Endothelial cell of umbilical vein (primary cell): ENCODE data around the gene ZNF487. TPM values are rescaled to one million over a fixed set of nuclear protein-coding genes. Genes with fewer than 3 reads are reported as not detected.

Experiments
- BruUV-seq: library from RNA; stranded (reverse); fragments of 400-500 nt; replicated peaks from 2 replicates; lab custom pipeline; 2021; lab: Mats Ljungman, UMichigan
- CTCF ChIA-PET: fragments of 300-600, 350-600 bp; sonication (Branson Sonifier 250); formaldehyde crosslinking; loops from one replicate; lab custom pipeline; 2021; ENCODE audit warnings: antibody characterized with exemption, inconsistent platforms; lab: Charles Lee
- POLR2A ChIA-PET: fragments of 300-600, 350-600 bp; sonication (Branson Sonifier 250); formaldehyde crosslinking; loops from one replicate; lab custom pipeline; 2021; ENCODE audit warnings: antibody characterized with exemption, inconsistent platforms; lab: Charles Lee
- DNase-seq: peaks from one replicate; pipeline ENCODE4 v3.0.0-alpha.2; 2011; ENCODE audit warnings: low read depth, low spot score
- FAIRE-seq: peaks from 2 replicates; lab custom pipeline; 2011; peaks lifted over from hg19 to GRCh38; lab: Jason Lieb, UNC
- H2AFZ ChIP-seq: 2 replicates; pipeline ENCODE4 v1.6.0; 2012; ENCODE audit warnings: low read depth, low read length, control low read depth, inconsistent platforms
- H3K27ac ChIP-seq: 2 replicates; pipeline ENCODE4 v1.5.1; 2011; ENCODE audit warnings: low read depth, mild to moderate bottlenecking, control low read depth, low read length, moderate library complexity; ENCODE audit not compliant: insufficient read depth
- H3K27me3 ChIP-seq, 2 experiments: 2 replicates each; pipeline versions ENCODE4 v1.6.0 to v1.6.1; 2011; ENCODE audit warnings: low read length in 2 of 2, mixed read lengths in 1 of 2; ENCODE audit not compliant: control insufficient read depth in 2 of 2, insufficient read depth in 2 of 2
- H3K36me3 ChIP-seq, 2 experiments: 2 replicates in 1 of 2; 3 replicates in 1 of 2; pipeline ENCODE4 v1.5.1; 2011; ENCODE audit warnings: low read length in 2 of 2, mild to moderate bottlenecking in 1 of 2, moderate library complexity in 1 of 2; ENCODE audit not compliant: control insufficient read depth in 2 of 2, insufficient read depth in 2 of 2; ENCODE audit errors: extremely low read depth in 1 of 2
- H3K4me1 ChIP-seq: 3 replicates; pipeline ENCODE4 v1.5.1; 2011; ENCODE audit warnings: mild to moderate bottlenecking, low read length; ENCODE audit not compliant: control insufficient read depth, insufficient read depth; ENCODE audit errors: extremely low read depth
- H3K4me2 ChIP-seq: 2 replicates; pipeline ENCODE4 v1.6.1; 2011; ENCODE audit warnings: low read length, control low read depth, mixed read lengths; ENCODE audit not compliant: insufficient read depth
- H3K4me3 ChIP-seq, 3 experiments: fragments of 200-600 bp in 1 of 3; sonication (generic), shearing (Covaris generic) in 1 of 3; replicated peaks in 1 of 3; 2 replicates each; pipeline ENCODE4 v1.5.1; 2011 to 2016; ENCODE audit warnings: control low read depth in 3 of 3, low read length in 3 of 3, mild to moderate bottlenecking in 2 of 3, inconsistent platforms in 1 of 3, low read depth in 1 of 3, moderate library complexity in 1 of 3; ENCODE audit not compliant: insufficient read depth in 1 of 3
- H3K79me2 ChIP-seq: 2 replicates; pipeline ENCODE4 v1.6.0; 2012; ENCODE audit warnings: low read length, inconsistent platforms; ENCODE audit not compliant: control insufficient read depth, insufficient read depth
- H3K9ac ChIP-seq: replicated peaks from 2 replicates; pipeline ENCODE3; 2011; ENCODE audit warnings: low read length, control low read depth; ENCODE audit not compliant: insufficient read depth; ENCODE audit errors: extremely low read depth
- H3K9me1 ChIP-seq: replicated peaks from 3 replicates; pipeline ENCODE4 v1.6.0; 2011; ENCODE audit warnings: mild to moderate bottlenecking, low read length; ENCODE audit not compliant: control insufficient read depth, insufficient read depth; ENCODE audit errors: extremely low read depth
- H3K9me3 ChIP-seq: replicated peaks from 2 replicates; pipeline ENCODE4 v1.5.1; 2012; ENCODE audit warnings: low read length, inconsistent platforms; ENCODE audit not compliant: control insufficient read depth, insufficient read depth
- H4K20me1 ChIP-seq: replicated peaks from 2 replicates; pipeline ENCODE3; 2011; ENCODE audit warnings: mild to moderate bottlenecking, low read length; ENCODE audit not compliant: control insufficient read depth, insufficient read depth; ENCODE audit errors: extremely low read depth
- EZH2 ChIP-seq: IDR thresholded peaks from 2 replicates; pipeline ENCODE4 v1.6.1; 2012; ENCODE audit warnings: borderline replicate concordance, low read depth, mild to moderate bottlenecking, moderate library complexity, low read length, inconsistent platforms; ENCODE audit not compliant: severe bottlenecking
- FOS ChIP-seq: IDR thresholded peaks from 2 replicates; pipeline ENCODE4 v1.6.1; 2011; ENCODE audit warnings: mild to moderate bottlenecking, low read length, moderate library complexity, borderline replicate concordance; ENCODE audit not compliant: insufficient read depth
- JUN ChIP-seq: IDR thresholded peaks from 2 replicates; pipeline ENCODE4 v1.6.1; 2011; ENCODE audit warnings: borderline replicate concordance, low read depth; ENCODE audit not compliant: insufficient read length, insufficient read depth
- MYC ChIP-seq: IDR thresholded peaks from one replicate; pipeline ENCODE4 v1.6.1; 2011; ENCODE audit warnings: mild to moderate bottlenecking, low read depth, low read length
- POLR2A ChIP-seq: IDR thresholded peaks from 2 replicates; pipeline ENCODE4 v1.6.1; 2012; ENCODE audit warnings: low read depth, mild to moderate bottlenecking, control low read depth, low read length
- POLR2AphosphoS5 ChIP-seq: IDR thresholded peaks from 2 replicates; pipeline ENCODE4 v1.6.1; 2012; ENCODE audit warnings: low read depth, mild to moderate bottlenecking, control low read depth, low read length, moderate library complexity; ENCODE audit not compliant: insufficient read depth
- dilution Hi-C: fragments of 300-500 bp; cut with MboI; formaldehyde crosslinking; loops from one replicate; pipeline ENCODE4 v1.15.0; 2019; ENCODE audit warnings: low sequenced_read_pairs; ENCODE audit not compliant: extremely low pct_ligation_motif_present
- intact Hi-C: fragments of 100-400 bp; cut with micrococcal nuclease; formaldehyde crosslinking; loops from one replicate; pipeline ENCODE4 v1.10.0; 2022
- polyA plus RNA-seq, 4 experiments: library from polyadenylated mRNA; depleted of rRNA in 3 of 4; stranded (reverse) in 3 of 4; unstranded in 1 of 4; fragments of >200 nt; gene quantifications; 2 replicates each; pipeline versions ENCODE4 v1.2.1 to v1.2.3, GENCODE V29; 2011 to 2012; ENCODE audit warnings: missing spikeins in 1 of 4
- total RNA-seq: library from RNA; stranded (reverse); gene quantifications from 2 replicates; pipeline ENCODE4 v1.2.3, GENCODE V29; 2021
- TF ChIP-seq, protein P1 (sequence below), 2 donors: IDR thresholded peaks; 1 replicate in 1 of 2; 2 replicates in 1 of 2; pipeline ENCODE4 v1.5.1; 2011; ENCODE audit warnings: low read length in 2 of 2, mild to moderate bottlenecking in 2 of 2, moderate library complexity in 2 of 2, control low read depth in 1 of 2, inconsistent platforms in 1 of 2, low read depth in 1 of 2; ENCODE audit not compliant: insufficient read depth in 1 of 2; ENCODE audit errors: extremely low read depth in 1 of 2
- TF ChIP-seq, protein P2 (sequence below): IDR thresholded peaks from 2 replicates; pipeline ENCODE4 v1.6.1; 2011; ENCODE audit not compliant: insufficient read depth, insufficient read length

ZNF487 gene
- total and polyA plus RNA-seq, 2 donors (not counting 3 experiments of a cell fraction or from before 2014, with no cell fraction given) = 2.1 to 2.6 TPM

DNA sequence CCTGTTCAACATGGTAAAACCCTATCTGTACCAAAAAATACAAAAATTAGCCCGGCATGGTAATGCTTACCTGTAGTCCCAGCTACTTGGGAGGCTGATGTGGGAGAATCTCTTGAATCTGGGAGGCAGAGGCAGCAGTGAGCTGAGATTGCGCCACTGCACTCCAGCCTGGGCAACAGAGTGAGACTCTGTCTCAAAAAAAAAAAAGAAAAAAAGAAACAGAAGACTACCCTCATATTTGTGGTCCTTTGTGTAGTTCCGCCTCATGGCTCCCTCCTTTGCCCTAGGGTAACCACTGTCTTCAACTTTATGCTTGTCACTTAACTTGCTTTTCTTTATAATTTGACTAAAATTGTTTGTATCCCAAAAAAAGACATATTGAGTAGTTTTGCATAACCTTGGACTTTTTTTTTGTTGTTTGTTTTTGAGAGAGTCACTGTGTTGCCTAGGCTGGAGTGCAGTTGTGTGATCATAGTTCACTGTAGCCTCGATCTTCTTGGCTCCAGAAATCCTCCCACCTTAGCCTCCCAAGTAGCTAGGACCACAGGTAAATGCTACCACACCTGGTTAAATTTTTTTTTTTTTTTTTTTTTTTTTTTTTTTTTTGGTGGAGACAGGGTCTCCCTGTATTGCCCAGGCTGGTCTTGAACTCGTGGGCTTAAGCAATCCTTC lies 3.7 kb downstream of the ZNF487 start:
- CTCF ChIA-PET = no interaction called here
- Histone ChIP-seq H3K9me1 (no peaks in the 10 kb centered on the region), H4K20me1 (no peaks in the 10 kb centered on the region), H3K9me3 (no peaks in the 10 kb centered on the region), H3K4me1 (peaks cover 3% of the 10 kb centered on the region), H3K27ac (no peak overlapping the region), H3K79me2 (no peaks in the 10 kb centered on the region), H3K4me3 (no peak overlapping the region), H3K27me3 (no peaks in the 10 kb centered on the region), H3K9ac (no peak overlapping the region), H3K4me2 (no peak overlapping the region), H3K36me3 (no peaks in the 10 kb centered on the region), H2AFZ (no peak overlapping the region)
- no peak for TF ChIP-seq MYC
- no peak for TF ChIP-seq JUN
- no peak for TF ChIP-seq POLR2A
- dilution Hi-C loops (no loop called here), intact Hi-C loops (no loop called here)
- no TSS peak for BruUV-seq
- FAIRE-seq (no peak), DNase-seq (no peak)
- POLR2A ChIA-PET = no interaction called here

- CTCF ChIA-PET = no interaction called here
- POLR2A ChIA-PET = no interaction called here
- H3K36me3 ChIP-seq = no peaks in the 10 kb centered on the region
- dilution Hi-C loops = no loop called here
- no peak for DNase-seq
- no peak overlapping the region for H3K9ac ChIP-seq
- no TSS peak for BruUV-seq
- no peaks in the 10 kb centered on the region for H3K79me2 ChIP-seq
- no peak for TF ChIP-seq MYC
- no peak for TF ChIP-seq POLR2A
- no peak for TF ChIP-seq EZH2
- no peak for TF ChIP-seq POLR2AphosphoS5
- TF ChIP-seq, protein P1, sequence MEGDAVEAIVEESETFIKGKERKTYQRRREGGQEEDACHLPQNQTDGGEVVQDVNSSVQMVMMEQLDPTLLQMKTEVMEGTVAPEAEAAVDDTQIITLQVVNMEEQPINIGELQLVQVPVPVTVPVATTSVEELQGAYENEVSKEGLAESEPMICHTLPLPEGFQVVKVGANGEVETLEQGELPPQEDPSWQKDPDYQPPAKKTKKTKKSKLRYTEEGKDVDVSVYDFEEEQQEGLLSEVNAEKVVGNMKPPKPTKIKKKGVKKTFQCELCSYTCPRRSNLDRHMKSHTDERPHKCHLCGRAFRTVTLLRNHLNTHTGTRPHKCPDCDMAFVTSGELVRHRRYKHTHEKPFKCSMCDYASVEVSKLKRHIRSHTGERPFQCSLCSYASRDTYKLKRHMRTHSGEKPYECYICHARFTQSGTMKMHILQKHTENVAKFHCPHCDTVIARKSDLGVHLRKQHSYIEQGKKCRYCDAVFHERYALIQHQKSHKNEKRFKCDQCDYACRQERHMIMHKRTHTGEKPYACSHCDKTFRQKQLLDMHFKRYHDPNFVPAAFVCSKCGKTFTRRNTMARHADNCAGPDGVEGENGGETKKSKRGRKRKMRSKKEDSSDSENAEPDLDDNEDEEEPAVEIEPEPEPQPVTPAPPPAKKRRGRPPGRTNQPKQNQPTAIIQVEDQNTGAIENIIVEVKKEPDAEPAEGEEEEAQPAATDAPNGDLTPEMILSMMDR (IDR thresholded peaks at IDR 0.05; ENCODE audit: extremely low read depth in 1 of 2, insufficient read depth in 1 of 2, low read depth in 1 of 2, low read length in 2 of 2) = no peak
- TF ChIP-seq FOS = no peak
- TF ChIP-seq, protein P2, sequence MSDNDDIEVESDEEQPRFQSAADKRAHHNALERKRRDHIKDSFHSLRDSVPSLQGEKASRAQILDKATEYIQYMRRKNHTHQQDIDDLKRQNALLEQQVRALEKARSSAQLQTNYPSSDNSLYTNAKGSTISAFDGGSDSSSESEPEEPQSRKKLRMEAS = no peak
- no peak for TF ChIP-seq JUN
- H3K27me3 ChIP-seq = no peaks in the 10 kb centered on the region
- no peaks in the 10 kb centered on the region for H3K9me3 ChIP-seq
- no peaks in the 10 kb centered on the region for H3K4me1 ChIP-seq
- no peaks in the 10 kb centered on the region for H3K9me1 ChIP-seq
- intact Hi-C loops = no loop called here
- no peaks in the 10 kb centered on the region for H4K20me1 ChIP-seq
- no peak overlapping the region for H3K4me3 ChIP-seq
- no peak overlapping the region for H3K4me2 ChIP-seq
- H2AFZ ChIP-seq = no peak overlapping the region
- no peak overlapping the region for H3K27ac ChIP-seq
- no peak for FAIRE-seq
Observed at GRCh38 chr10:43444323-43444722, 7.4 kb downstream of the ZNF487 start.
